ENCODE measurements around the gene SGSH. TPM values are rescaled to one million over a fixed set of nuclear protein-coding genes. Genes with fewer than 3 reads are reported as not detected.

The SGSH gene
- total RNA-seq, 1 experiment from 2014 or later, result 33.4 TPM

DNA sequence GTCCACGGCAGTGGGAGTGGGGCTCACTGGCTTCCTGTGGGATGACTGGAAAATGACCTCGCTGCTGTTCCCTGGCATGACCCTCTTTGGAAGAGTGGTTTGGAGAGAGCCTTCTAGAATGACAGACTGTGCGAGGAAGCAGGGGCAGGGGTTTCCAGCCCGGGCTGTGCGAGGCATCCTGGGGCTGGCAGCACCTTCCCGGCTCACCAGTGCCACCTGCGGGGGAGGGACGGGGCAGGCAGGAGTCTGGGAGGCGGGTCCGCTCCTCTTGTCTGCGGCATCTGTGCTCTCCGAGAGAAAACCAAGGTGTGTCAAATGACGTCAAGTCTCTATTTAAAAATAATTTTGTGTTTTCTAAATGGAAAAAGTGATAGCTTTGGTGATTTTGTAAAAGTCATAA is 32.7 kb upstream of the SGSH start:
- H3K27ac ChIP-seq (ENCODE audit: low read depth, low read length, poor library complexity, severe bottlenecking), result no peak overlapping the region
- H3K27me3 ChIP-seq (replicated peaks; ENCODE audit: insufficient read depth, low read depth, low read length, poor library complexity), result no peaks in the 10 kb centered on the region
- TF ChIP-seq, protein P1, sequence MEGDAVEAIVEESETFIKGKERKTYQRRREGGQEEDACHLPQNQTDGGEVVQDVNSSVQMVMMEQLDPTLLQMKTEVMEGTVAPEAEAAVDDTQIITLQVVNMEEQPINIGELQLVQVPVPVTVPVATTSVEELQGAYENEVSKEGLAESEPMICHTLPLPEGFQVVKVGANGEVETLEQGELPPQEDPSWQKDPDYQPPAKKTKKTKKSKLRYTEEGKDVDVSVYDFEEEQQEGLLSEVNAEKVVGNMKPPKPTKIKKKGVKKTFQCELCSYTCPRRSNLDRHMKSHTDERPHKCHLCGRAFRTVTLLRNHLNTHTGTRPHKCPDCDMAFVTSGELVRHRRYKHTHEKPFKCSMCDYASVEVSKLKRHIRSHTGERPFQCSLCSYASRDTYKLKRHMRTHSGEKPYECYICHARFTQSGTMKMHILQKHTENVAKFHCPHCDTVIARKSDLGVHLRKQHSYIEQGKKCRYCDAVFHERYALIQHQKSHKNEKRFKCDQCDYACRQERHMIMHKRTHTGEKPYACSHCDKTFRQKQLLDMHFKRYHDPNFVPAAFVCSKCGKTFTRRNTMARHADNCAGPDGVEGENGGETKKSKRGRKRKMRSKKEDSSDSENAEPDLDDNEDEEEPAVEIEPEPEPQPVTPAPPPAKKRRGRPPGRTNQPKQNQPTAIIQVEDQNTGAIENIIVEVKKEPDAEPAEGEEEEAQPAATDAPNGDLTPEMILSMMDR (conservative IDR thresholded peaks at IDR 0.05; ENCODE audit: low read depth, low read length), result peak; percentile 52
- TF ChIP-seq EZH2 (IDR thresholded peaks at IDR 0.05; ENCODE audit: borderline replicate concordance, low read depth, low read length, poor library complexity, severe bottlenecking), result no peak
- CTCF ChIA-PET, result no interaction called here
- no peaks in the 10 kb centered on the region for H3K9me3 ChIP-seq (ENCODE audit: low read depth, low read length, poor library complexity, severe bottlenecking)
- intact Hi-C loops (cut with micrococcal nuclease; ENCODE audit: unreplicated experiment), result no loop called here
- H3K4me1 ChIP-seq (ENCODE audit: insufficient read depth, low read length, poor library complexity, severe bottlenecking), result peaks cover 11% of the 10 kb centered on the region
- H3K36me3 ChIP-seq (ENCODE audit: insufficient read depth, low read length, poor library complexity, severe bottlenecking), result no peaks in the 10 kb centered on the region
- peak; percentile 60 for DNase-seq (ENCODE audit: low spot score)
- POLR2A ChIA-PET (ENCODE audit: low non-redundant PET), result no interaction called here
- H3K4me3 ChIP-seq (ENCODE audit: low read depth, low read length, poor library complexity, severe bottlenecking), result no peak overlapping the region
- BruUV-seq (replicated peaks), result no TSS peak

DNA sequence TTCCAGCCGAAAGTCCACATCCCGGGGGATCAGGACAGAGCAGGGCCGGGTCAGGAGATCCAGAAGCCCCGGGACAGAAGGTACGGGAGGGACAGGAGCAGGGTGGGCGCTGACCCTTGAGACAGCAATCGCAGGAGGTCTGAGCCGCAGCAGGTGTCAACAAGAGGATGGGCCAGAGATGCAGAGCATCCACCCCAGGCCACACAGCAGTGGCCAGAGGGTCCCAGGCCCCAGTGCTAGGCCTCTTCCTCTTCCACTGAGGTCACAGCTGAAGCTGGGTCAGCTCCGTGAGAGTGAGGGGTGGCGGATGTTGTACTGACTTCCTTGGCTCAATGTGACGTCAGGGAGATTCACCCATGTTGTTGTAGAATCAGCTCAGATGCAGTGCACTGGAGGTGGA is 31.8 kb upstream of the SGSH start:
- Histone ChIP-seq H3K4me1 (ENCODE audit: insufficient read depth, low read length, poor library complexity, severe bottlenecking) (peaks cover 11% of the 10 kb centered on the region), H3K27ac (ENCODE audit: low read depth, low read length, poor library complexity, severe bottlenecking) (no peak overlapping the region), H3K36me3 (ENCODE audit: insufficient read depth, low read length, poor library complexity, severe bottlenecking) (no peaks in the 10 kb centered on the region), H3K9me3 (ENCODE audit: low read depth, low read length, poor library complexity, severe bottlenecking) (no peaks in the 10 kb centered on the region), H3K4me3 (ENCODE audit: low read depth, low read length, poor library complexity, severe bottlenecking) (no peak overlapping the region), H3K27me3 (replicated peaks; ENCODE audit: insufficient read depth, low read depth, low read length, poor library complexity) (no peaks in the 10 kb centered on the region)
- ChIA-PET CTCF (no interaction called here), POLR2A (ENCODE audit: low non-redundant PET) (no interaction called here)
- intact Hi-C loops (cut with micrococcal nuclease; ENCODE audit: unreplicated experiment), result no loop called here
- no peak for DNase-seq (ENCODE audit: low spot score)
- TF ChIP-seq, protein P1 (conservative IDR thresholded peaks at IDR 0.05; ENCODE audit: low read depth, low read length), result no peak
- no TSS peak for BruUV-seq (replicated peaks)

GRCh38 chr17:80248894-80249710 is 29.0 kb upstream of the SGSH start:
- H3K27ac ChIP-seq (ENCODE audit: low read depth, low read length, poor library complexity, severe bottlenecking), result no peak overlapping the region
- ChIA-PET POLR2A (ENCODE audit: low non-redundant PET) (no interaction called here), CTCF (no interaction called here)
- DNase-seq (ENCODE audit: low spot score), result no peak
- intact Hi-C loops (cut with micrococcal nuclease; ENCODE audit: unreplicated experiment), result no loop called here
- H3K9me3 ChIP-seq (ENCODE audit: low read depth, low read length, poor library complexity, severe bottlenecking), result no peaks in the 10 kb centered on the region
- no TSS peak for BruUV-seq (replicated peaks)
- TF ChIP-seq, protein P1 (conservative IDR thresholded peaks at IDR 0.05; ENCODE audit: low read depth, low read length), result no peak
- TF ChIP-seq EZH2 (IDR thresholded peaks at IDR 0.05; ENCODE audit: borderline replicate concordance, low read depth, low read length, poor library complexity, severe bottlenecking), result no peak
- H3K36me3 ChIP-seq (ENCODE audit: insufficient read depth, low read length, poor library complexity, severe bottlenecking), result no peaks in the 10 kb centered on the region
- H3K4me1 ChIP-seq (ENCODE audit: insufficient read depth, low read length, poor library complexity, severe bottlenecking), result no peaks in the 10 kb centered on the region
- H3K4me3 ChIP-seq (ENCODE audit: low read depth, low read length, poor library complexity, severe bottlenecking), result no peak overlapping the region
- H3K27me3 ChIP-seq (replicated peaks; ENCODE audit: insufficient read depth, low read depth, low read length, poor library complexity), result no peaks in the 10 kb centered on the region

Data from A673 (cell line).